HL-60/S4 treated with retinoic acid at 250 ng/mL for 4 days and 3 days (cell line): ENCODE data around the gene GLB1L2.

Source experiments
- in situ Hi-C: fragments of 300-500 bp; cut with MboI; formaldehyde crosslinking; loops from 2 replicates; pipeline ENCODE4 v1.7.0; 2022; ENCODE audit warnings: low sequenced_read_pairs

Gene GLB1L2

GRCh38 chr11:134383576-134384221, 51.9 kb downstream of the GLB1L2 start:
- in situ Hi-C loops, result no loop called here

GRCh38 chr11:134384406-134384805, 52.6 kb downstream of the GLB1L2 start:
- in situ Hi-C loops, result no loop called here

GRCh38 chr11:134385171-134385570, 53.4 kb downstream of the GLB1L2 start:
- in situ Hi-C loops, result no loop called here

GRCh38 chr11:134385774-134386565, 54.2 kb downstream of the GLB1L2 start:
- in situ Hi-C loops, result no loop called here

- in situ Hi-C loops, result no loop called here
Measured at GRCh38 chr11:134386945-134387344, 55.2 kb downstream of the GLB1L2 start.

- in situ Hi-C loops, result no loop called here
Measured at GRCh38 chr11:134387501-134387900, 55.7 kb downstream of the GLB1L2 start.

GRCh38 chr11:134388590-134388989, 56.8 kb downstream of the GLB1L2 start:
- in situ Hi-C loops, result no loop called here

GRCh38 chr11:134389464-134390180, 57.8 kb downstream of the GLB1L2 start:
- in situ Hi-C loops, result no loop called here

- in situ Hi-C loops, result no loop called here
Measured at GRCh38 chr11:134390706-134391569, 59.1 kb downstream of the GLB1L2 start.

GRCh38 chr11:134391656-134392055, 59.9 kb downstream of the GLB1L2 start:
- in situ Hi-C loops, result no loop called here

GRCh38 chr11:134392953-134393615, 61.3 kb downstream of the GLB1L2 start:
- in situ Hi-C loops, result no loop called here

GRCh38 chr11:134393638-134394037, 61.9 kb downstream of the GLB1L2 start:
- in situ Hi-C loops, result no loop called here

- in situ Hi-C loops, result no loop called here
Measured at GRCh38 chr11:134394311-134394710, 62.5 kb downstream of the GLB1L2 start.

- in situ Hi-C loops, result no loop called here
Measured at GRCh38 chr11:134395002-134395401, 63.2 kb downstream of the GLB1L2 start.

GRCh38 chr11:134397304-134398078, 65.7 kb downstream of the GLB1L2 start:
- in situ Hi-C loops, result no loop called here

GRCh38 chr11:134398079-134398444, 66.3 kb downstream of the GLB1L2 start:
- in situ Hi-C loops, result no loop called here

GRCh38 chr11:134398644-134399292, 67.0 kb downstream of the GLB1L2 start:
- in situ Hi-C loops, result no loop called here

- in situ Hi-C loops, result no loop called here
Measured at GRCh38 chr11:134399293-134399654, 67.5 kb downstream of the GLB1L2 start.

GRCh38 chr11:134399996-134400395, 68.2 kb downstream of the GLB1L2 start:
- in situ Hi-C loops, result no loop called here
